Trophoblast cell (in vitro differentiated cells and primary cell): ENCODE data around the gene RAD23B.

Source experiments
- DNase-seq, 2 donors: peaks; one replicate each; pipeline ENCODE4 v3.0.0-alpha.2; 2016
- H2AFZ ChIP-seq: 2 replicates; pipeline ENCODE4 v1.6.1; 2013; ENCODE audit warnings: low read length, moderate library complexity, mild to moderate bottlenecking; ENCODE audit not compliant: insufficient read depth, poor library complexity
- H2AK5ac ChIP-seq: 2 replicates; pipeline ENCODE4 v1.6.1; 2013; ENCODE audit warnings: mild to moderate bottlenecking, low read length
- H2BK120ac ChIP-seq: 2 replicates; pipeline ENCODE4 v1.6.1; 2013; ENCODE audit warnings: low read length, mild to moderate bottlenecking, moderate library complexity; ENCODE audit not compliant: insufficient read depth, poor library complexity
- H2BK12ac ChIP-seq: 2 replicates; pipeline ENCODE4 v1.6.1; 2013; ENCODE audit warnings: mild to moderate bottlenecking, low read length, moderate library complexity
- H2BK5ac ChIP-seq: 2 replicates; pipeline ENCODE4 v1.6.1; 2013; ENCODE audit warnings: low read length, low read depth, moderate library complexity, mild to moderate bottlenecking; ENCODE audit not compliant: poor library complexity
- H3K14ac ChIP-seq: 2 replicates; pipeline ENCODE4 v1.6.1; 2013; ENCODE audit warnings: mild to moderate bottlenecking, low read length
- H3K18ac ChIP-seq: 2 replicates; pipeline ENCODE4 v1.6.1; 2013; ENCODE audit warnings: mild to moderate bottlenecking, low read length
- H3K23ac ChIP-seq: 2 replicates; pipeline ENCODE4 v1.6.1; 2013; ENCODE audit warnings: low read length
- H3K27ac ChIP-seq: 2 replicates; pipeline ENCODE4 v1.5.1; 2013; ENCODE audit warnings: low read depth, mild to moderate bottlenecking, inconsistent platforms, low read length, moderate library complexity
- H3K27me3 ChIP-seq: 2 replicates; pipeline ENCODE4 v1.6.1; 2013; ENCODE audit warnings: inconsistent platforms, mild to moderate bottlenecking, low read length, moderate library complexity; ENCODE audit not compliant: insufficient read depth
- H3K36me3 ChIP-seq, 2 experiments: 1 replicate in 1 of 2; 2 replicates in 1 of 2; pipeline ENCODE4 v1.6.1; 2013; ENCODE audit warnings: low read length in 2 of 2, mild to moderate bottlenecking in 2 of 2, moderate library complexity in 1 of 2; ENCODE audit not compliant: insufficient read depth in 2 of 2, control insufficient read depth in 1 of 2
- H3K4ac ChIP-seq: 2 replicates; pipeline ENCODE4 v1.6.1; 2013; ENCODE audit warnings: low read depth, mild to moderate bottlenecking, low read length, moderate library complexity
- H3K4me1 ChIP-seq, 2 experiments: 1 replicate in 1 of 2; 2 replicates in 1 of 2; pipeline ENCODE4 v1.6.1; 2013; ENCODE audit warnings: low read length in 2 of 2, mild to moderate bottlenecking in 2 of 2, moderate library complexity in 1 of 2; ENCODE audit not compliant: insufficient read depth in 2 of 2, control insufficient read depth in 1 of 2
- H3K4me2 ChIP-seq: 2 replicates; pipeline ENCODE4 v1.6.1; 2013; ENCODE audit warnings: inconsistent platforms, mild to moderate bottlenecking, low read length, moderate library complexity
- H3K4me3 ChIP-seq: 2 replicates; pipeline ENCODE4 v1.5.1; 2013; ENCODE audit warnings: mild to moderate bottlenecking, low read depth, low read length, inconsistent platforms
- H3K79me1 ChIP-seq: one replicate; pipeline ENCODE4 v1.6.1; 2013; ENCODE audit warnings: low read length
- H3K79me2 ChIP-seq: 2 replicates; pipeline ENCODE4 v1.6.1; 2013; ENCODE audit warnings: low read length, mild to moderate bottlenecking; ENCODE audit not compliant: control insufficient read depth, insufficient read depth, poor library complexity
- H3K9ac ChIP-seq: 2 replicates; pipeline ENCODE4 v1.6.1; 2013; ENCODE audit warnings: mild to moderate bottlenecking, low read length
- H3K9me3 ChIP-seq: 2 replicates; pipeline ENCODE4 v1.6.1; 2013; ENCODE audit warnings: low read depth, mild to moderate bottlenecking, control low read depth, inconsistent platforms, low read length; ENCODE audit not compliant: insufficient read depth
- H4K12ac ChIP-seq: 2 replicates; pipeline ENCODE4 v1.6.1; 2013; ENCODE audit warnings: low read depth, mild to moderate bottlenecking, low read length, moderate library complexity
- H4K8ac ChIP-seq: 2 replicates; pipeline ENCODE4 v1.6.1; 2013; ENCODE audit warnings: low read depth, mild to moderate bottlenecking, low read length, moderate library complexity
- H4K91ac ChIP-seq: one replicate; pipeline ENCODE4 v1.6.1; 2013; ENCODE audit warnings: low read depth, mild to moderate bottlenecking, low read length, moderate library complexity
- WGBS: extraction: QIAGEN DNeasy Blood & Tissue Kit; methylation state at CpG from one replicate; pipeline ENCODE4 v1.1.7; 2013; ENCODE audit warnings: missing lambda C conversion rate; ENCODE audit not compliant: insufficient read length, insufficient coverage; ENCODE audit errors: extremely low coverage; 5-methylcytosine and 5-hydroxymethylcytosine counted together

Gene RAD23B

DNA sequence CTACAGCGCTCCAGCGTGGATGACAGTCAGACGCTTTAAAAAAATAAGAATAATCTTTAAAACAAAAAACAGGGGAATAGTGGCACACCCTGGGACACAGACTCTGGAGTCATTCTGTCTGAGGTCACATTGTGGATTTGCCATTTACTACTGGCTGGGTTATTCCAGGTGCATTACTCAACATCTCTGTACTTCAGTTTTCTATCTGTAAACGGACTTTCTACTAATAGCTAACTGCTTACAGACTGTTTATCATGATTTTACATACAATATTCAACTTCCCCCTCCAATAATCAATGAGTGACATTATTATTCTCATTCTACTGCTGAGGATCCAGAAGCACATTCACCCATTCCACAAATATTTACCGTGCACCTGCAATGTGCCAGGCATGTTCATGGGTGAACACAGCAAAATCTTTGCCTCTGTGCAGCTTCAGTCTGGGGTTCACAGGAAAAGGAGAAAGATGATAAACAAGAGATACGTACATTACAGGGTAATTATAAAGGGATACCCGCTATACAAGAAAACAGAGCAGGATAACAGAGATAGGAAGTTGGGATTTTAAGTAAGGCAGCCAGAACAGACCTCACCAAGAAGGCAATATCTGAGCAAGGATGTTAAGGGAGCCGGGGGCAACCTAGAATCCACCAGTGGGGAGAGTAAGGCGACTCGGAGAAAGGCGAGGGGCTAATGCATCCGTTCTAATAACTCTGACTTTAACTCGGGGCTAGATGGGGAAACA, 984 bp upstream of the RAD23B start:
- H3K4ac ChIP-seq = peak overlapping the region; percentile 12
- H3K79me2 ChIP-seq = peaks cover 15% of the 10 kb centered on the region
- H3K4me2 ChIP-seq = peak overlapping the region; percentile 73
- H3K79me1 ChIP-seq = peaks cover 23% of the 10 kb centered on the region
- peak overlapping the region; percentile 84 for H3K9ac ChIP-seq
- peak overlapping the region; percentile 83 for H4K91ac ChIP-seq
- peak overlapping the region; percentile 11 for H3K14ac ChIP-seq
- peak in 1 of 2 donors; percentile 3 for DNase-seq
- peak overlapping the region; percentile 35 for H3K18ac ChIP-seq
- peak overlapping the region; percentile 83 for H2BK12ac ChIP-seq
- peak overlapping the region; percentile 86 for H3K27ac ChIP-seq
- peak overlapping the region; percentile 19 for H4K12ac ChIP-seq
- no CpG with 5 or more reads among the region's 13 CpGs for WGBS
- H3K9me3 ChIP-seq = no peaks in the 10 kb centered on the region
- H3K4me1 ChIP-seq = peaks cover 5 to 12% of the 10 kb centered on the region in 2 experiments
- peak overlapping the region; percentile 18 for H2AFZ ChIP-seq
- H3K4me3 ChIP-seq = peak overlapping the region; percentile 59
- H3K36me3 ChIP-seq = no peaks in the 10 kb centered on the region
- H3K23ac ChIP-seq = no peak overlapping the region
- H2AK5ac ChIP-seq = peak overlapping the region; percentile 64
- no peaks in the 10 kb centered on the region for H3K27me3 ChIP-seq
- H2BK120ac ChIP-seq = peak overlapping the region; percentile 30
- H2BK5ac ChIP-seq = peak overlapping the region; percentile 49
- peak overlapping the region; percentile 68 for H4K8ac ChIP-seq

DNA sequence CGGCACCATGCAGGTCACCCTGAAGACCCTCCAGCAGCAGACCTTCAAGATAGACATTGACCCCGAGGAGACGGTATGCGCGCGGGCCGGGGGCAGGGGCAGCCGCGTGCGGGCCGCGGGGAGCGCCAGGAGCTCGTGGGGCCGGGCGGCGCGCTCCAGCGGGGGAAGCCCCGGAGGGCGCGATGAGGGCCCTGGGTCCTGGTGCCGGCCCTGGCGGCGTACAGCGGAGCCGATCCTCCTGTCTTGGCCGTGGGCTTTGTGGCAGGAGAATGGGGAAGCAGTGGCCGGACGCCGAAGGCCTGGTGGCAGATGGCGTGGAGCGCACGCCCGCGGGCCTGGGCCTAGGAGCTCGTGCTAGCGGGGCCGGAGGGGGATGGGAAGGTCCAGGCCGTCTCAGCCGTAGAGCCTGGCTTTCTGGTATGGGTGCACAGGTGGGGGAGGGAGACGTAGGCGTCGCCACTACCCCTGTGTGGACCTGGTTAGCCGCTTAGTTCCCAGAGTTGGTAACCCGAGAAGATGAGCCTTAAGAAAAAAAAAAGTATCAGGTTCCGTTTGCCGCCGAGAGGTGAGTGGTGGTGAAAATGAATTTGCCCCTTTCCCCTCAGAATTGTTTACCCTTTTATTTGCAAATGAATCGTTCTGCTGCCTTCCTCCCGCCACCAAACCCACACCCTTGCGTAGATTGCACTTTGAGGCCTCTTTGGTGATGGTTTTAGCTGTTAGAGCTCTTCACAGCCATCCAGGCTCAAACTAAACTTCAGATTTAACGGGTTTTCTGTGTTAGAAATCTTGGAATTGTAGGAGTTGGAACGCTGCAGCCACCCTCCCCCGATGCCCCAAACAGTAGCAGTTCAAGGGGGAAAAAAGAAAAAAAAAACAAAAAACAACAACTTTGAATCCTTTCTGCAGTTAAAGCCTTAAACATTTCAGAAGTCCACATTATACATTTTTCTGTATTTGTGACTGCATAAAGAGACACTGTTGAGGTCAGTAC, 841 bp downstream of the RAD23B start:
- peaks cover 18% of the 10 kb centered on the region for H3K79me2 ChIP-seq
- H3K9ac ChIP-seq = peak overlapping the region; percentile 96
- no peak overlapping the region for H3K23ac ChIP-seq
- H2AK5ac ChIP-seq = peak overlapping the region; percentile 99
- H2AFZ ChIP-seq = peak overlapping the region; percentile 96
- peaks cover 9 to 12% of the 10 kb centered on the region in 2 experiments for H3K4me1 ChIP-seq
- H3K4me3 ChIP-seq = peak overlapping the region; percentile 99
- peak overlapping the region; percentile 95 for H4K12ac ChIP-seq
- peak overlapping the region; percentile 100 for H3K27ac ChIP-seq
- no peaks in the 10 kb centered on the region for H3K36me3 ChIP-seq
- H3K27me3 ChIP-seq = no peaks in the 10 kb centered on the region
- H3K4me2 ChIP-seq = peak overlapping the region; percentile 54
- no CpG with 5 or more reads among the region's 55 CpGs for WGBS
- H4K8ac ChIP-seq = peak overlapping the region; percentile 91
- peak overlapping the region; percentile 100 for H3K18ac ChIP-seq
- peak overlapping the region; percentile 98 for H2BK120ac ChIP-seq
- peak overlapping the region; percentile 89 for H2BK12ac ChIP-seq
- peak overlapping the region; percentile 94 for H3K14ac ChIP-seq
- H4K91ac ChIP-seq = peak overlapping the region; percentile 99
- peak; percentile 77 to 81 for DNase-seq
- peaks cover 23% of the 10 kb centered on the region for H3K79me1 ChIP-seq
- H3K4ac ChIP-seq = peak overlapping the region; percentile 98
- H3K9me3 ChIP-seq = no peaks in the 10 kb centered on the region
- H2BK5ac ChIP-seq = peak overlapping the region; percentile 96

DNA sequence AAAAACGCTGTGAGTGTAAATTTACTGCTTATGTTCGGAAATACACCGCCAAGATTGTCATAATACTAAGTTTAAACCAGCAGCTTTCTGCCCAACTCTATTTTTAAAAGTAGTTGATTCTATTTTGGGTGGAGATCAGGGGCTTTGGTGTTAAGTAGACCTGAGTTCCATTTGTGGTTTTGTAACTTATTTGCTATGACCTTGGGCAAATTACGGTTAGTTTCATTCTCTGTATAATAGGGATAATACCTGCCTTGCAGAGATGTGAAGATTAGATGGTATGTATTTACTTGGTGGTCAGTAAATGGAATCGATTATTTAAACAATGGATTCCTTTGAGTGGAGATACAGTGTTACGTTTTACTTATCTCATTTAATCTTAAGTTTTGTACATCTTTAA, 1.6 kb downstream of the RAD23B start:
- no peak overlapping the region for H4K91ac ChIP-seq
- H3K4me1 ChIP-seq = peaks cover 11 to 18% of the 10 kb centered on the region in 2 experiments
- peaks cover 28% of the 10 kb centered on the region for H3K79me1 ChIP-seq
- peak in 1 of 2 donors; percentile 11 for DNase-seq
- H3K23ac ChIP-seq = no peak overlapping the region
- H3K14ac ChIP-seq = no peak overlapping the region
- no peak overlapping the region for H2BK120ac ChIP-seq
- H4K8ac ChIP-seq = no peak overlapping the region
- H3K4me2 ChIP-seq = peak overlapping the region; percentile 54
- H2AK5ac ChIP-seq = no peak overlapping the region
- peak overlapping the region; percentile 100 for H3K27ac ChIP-seq
- WGBS = no CpG with 5 or more reads among the region's 6 CpGs
- no peak overlapping the region for H2BK5ac ChIP-seq
- H3K36me3 ChIP-seq = no peaks in the 10 kb centered on the region
- H3K4ac ChIP-seq = no peak overlapping the region
- no peaks in the 10 kb centered on the region for H3K9me3 ChIP-seq
- H3K27me3 ChIP-seq = no peaks in the 10 kb centered on the region
- peaks cover 25% of the 10 kb centered on the region for H3K79me2 ChIP-seq
- H3K4me3 ChIP-seq = no peak overlapping the region
- no peak overlapping the region for H3K18ac ChIP-seq
- peak overlapping the region; percentile 96 for H3K9ac ChIP-seq
- H2BK12ac ChIP-seq = no peak overlapping the region
- H2AFZ ChIP-seq = no peak overlapping the region
- no peak overlapping the region for H4K12ac ChIP-seq

DNA sequence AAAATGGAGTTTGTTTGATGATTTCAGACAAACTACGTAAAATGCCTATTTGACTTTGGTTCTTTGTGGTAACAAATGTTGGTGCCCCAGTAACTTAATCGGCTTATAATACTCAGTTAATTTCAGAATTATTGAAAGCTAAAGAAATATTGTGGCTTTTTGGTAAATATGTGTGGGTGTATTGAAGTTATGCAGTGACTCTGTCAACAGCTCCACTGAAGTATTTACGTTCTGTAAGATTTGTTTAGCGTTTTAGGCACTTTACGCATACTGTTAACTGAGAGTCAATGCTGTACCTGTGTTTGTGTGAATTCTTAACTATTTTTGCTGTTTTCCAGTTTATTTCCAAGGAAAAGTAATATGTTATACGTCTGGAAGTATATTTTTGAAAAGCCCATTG, 2.2 kb downstream of the RAD23B start:
- Histone ChIP-seq H3K4me3 (no peak overlapping the region), H3K9me3 (no peaks in the 10 kb centered on the region), H3K79me2 (peaks cover 30% of the 10 kb centered on the region), H3K79me1 (peaks cover 28% of the 10 kb centered on the region), H3K27ac (no peak overlapping the region), H2AK5ac (no peak overlapping the region), H3K9ac (no peak overlapping the region), H3K36me3 (no peaks in the 10 kb centered on the region), H3K4ac (no peak overlapping the region), H2BK12ac (no peak overlapping the region), H2BK120ac (no peak overlapping the region), H2AFZ (no peak overlapping the region), H4K8ac (no peak overlapping the region), H3K18ac (no peak overlapping the region), H3K27me3 (no peaks in the 10 kb centered on the region), H3K14ac (no peak overlapping the region), H4K91ac (no peak overlapping the region), H4K12ac (no peak overlapping the region), H3K23ac (no peak overlapping the region), H3K4me1 (peaks cover 11 to 22% of the 10 kb centered on the region in 2 experiments), H2BK5ac (no peak overlapping the region), H3K4me2 (peak overlapping the region; percentile 33)
- no CpG with 5 or more reads among the region's 6 CpGs for WGBS
- peak in 1 of 2 donors; percentile 8 for DNase-seq
